GM19455 (cell line): ENCODE measurements around the gene MATN1.
"Not testable (repeated sequence)": the region's sequence is repeated elsewhere in the genome, so short reads cannot be mapped to it uniquely, and the experiment has no call there.

Source experiments
- ATAC-seq: cut with Tn5 transposase; IDR thresholded peaks from one replicate; pipeline ENCODE4 v1.9.1; 2021; ENCODE audit not compliant: unreplicated experiment

Gene MATN1, protein sequence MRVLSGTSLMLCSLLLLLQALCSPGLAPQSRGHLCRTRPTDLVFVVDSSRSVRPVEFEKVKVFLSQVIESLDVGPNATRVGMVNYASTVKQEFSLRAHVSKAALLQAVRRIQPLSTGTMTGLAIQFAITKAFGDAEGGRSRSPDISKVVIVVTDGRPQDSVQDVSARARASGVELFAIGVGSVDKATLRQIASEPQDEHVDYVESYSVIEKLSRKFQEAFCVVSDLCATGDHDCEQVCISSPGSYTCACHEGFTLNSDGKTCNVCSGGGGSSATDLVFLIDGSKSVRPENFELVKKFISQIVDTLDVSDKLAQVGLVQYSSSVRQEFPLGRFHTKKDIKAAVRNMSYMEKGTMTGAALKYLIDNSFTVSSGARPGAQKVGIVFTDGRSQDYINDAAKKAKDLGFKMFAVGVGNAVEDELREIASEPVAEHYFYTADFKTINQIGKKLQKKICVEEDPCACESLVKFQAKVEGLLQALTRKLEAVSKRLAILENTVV

DNA sequence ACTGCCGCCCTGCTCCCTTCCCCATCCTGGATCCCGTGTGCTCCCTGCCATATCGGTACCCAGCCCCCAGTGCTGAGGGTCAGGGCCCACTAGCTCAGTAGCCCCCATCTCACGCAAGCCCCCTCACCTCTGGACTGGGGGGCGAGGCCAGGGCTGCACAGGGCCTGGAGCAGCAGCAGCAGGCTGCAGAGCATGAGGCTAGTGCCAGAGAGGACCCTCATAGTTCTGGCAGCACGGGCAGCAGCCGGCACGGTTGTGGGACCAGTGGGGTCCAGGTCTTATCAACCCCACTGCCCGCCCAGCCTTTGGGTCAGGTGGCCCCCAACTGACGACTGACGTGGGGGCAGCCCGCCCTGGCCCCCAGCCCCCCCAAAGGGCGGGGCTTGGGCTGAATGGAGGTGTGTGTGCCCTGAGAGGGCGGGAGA lies at the start of gene MATN1:
Gene MATN1, minus strand, starts transcription at position 255 of the 425 bp plus-strand sequence. Its CDS starts 34 bp downstream, at position 221.
- no peak for ATAC-seq

DNA sequence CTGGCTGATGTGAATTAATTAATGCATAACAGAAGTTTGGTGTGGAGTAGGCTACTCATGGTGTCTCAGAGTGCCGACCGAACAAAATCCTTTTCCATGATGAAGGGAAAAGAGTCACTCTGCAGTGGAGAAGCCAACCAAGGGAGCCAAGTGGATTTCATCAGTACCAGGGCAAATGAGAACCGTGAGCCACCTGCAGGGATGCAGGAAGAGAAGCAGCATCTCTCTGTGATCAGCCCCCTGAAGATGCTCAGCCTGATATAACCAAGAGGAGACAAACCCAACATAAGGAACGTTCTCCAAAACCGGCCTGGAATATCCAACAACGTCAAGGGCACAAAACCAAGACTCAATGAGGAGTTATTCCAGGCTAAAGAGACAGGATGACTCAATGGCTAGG lies 47.6 kb upstream of the MATN1 start:
- no peak for ATAC-seq

DNA sequence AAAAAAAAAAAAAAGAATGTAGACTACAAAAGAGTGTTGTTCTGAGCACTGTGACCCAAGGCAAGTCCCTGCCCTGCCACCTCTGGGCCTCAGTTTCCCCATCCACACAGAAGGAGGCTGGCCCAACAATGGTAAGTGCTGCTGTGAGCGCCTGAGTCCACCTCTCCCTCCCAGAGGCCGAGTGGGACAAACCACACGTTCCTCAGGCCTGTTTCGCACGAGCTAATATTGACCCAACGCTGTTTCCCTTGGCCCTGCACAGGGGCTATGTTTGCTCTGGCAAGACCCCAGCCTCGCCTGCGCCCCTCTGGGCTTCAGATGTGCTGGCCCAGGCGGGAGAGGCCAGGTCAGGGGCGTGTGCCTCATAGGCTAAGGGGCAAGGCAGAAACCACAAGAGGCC lies 46.8 kb upstream of the MATN1 start:
- no peak for ATAC-seq

DNA sequence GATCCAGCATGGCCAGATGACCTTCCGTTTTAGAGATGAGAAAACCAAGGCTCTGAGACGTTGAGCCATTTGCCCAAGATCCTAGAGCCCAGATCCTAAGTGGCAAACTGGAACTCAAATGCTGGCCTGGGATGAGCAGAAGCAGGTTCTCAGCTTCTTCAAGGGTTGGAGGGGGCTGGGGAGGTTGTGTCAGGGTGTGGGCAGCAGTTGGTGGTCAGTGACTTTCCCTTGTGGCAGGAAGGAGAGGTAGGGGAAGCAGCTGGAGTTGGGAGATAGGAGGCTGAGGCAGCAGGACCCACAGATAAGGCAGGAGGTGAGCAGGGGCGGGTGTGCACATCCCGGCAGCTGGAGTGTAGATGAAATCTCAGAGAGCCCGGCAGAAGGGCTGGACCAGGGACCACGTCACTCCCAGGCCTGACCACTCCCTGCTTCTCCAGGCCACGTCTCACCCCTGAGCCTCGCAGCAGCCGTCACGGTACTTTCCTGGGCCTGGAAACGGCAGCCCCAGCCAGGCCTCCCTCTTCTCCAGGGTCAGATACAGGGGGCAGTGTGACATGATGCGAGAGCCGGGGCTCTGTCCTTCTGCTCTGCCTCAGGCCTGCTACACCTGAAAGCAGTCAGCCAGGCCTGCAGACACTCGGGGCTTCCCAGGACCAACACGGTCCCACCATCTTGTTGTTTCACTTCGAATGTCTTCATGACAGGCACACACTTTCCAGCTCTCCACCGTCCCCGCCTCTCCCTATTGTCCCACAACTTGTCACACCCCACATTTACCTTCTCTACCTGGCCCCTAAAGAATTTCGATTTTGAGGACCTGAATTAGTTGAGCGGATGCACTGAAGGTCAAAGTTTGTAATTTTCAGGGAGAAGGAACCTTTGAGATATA lies 45.7 kb upstream of the MATN1 start:
- no peak for ATAC-seq

DNA sequence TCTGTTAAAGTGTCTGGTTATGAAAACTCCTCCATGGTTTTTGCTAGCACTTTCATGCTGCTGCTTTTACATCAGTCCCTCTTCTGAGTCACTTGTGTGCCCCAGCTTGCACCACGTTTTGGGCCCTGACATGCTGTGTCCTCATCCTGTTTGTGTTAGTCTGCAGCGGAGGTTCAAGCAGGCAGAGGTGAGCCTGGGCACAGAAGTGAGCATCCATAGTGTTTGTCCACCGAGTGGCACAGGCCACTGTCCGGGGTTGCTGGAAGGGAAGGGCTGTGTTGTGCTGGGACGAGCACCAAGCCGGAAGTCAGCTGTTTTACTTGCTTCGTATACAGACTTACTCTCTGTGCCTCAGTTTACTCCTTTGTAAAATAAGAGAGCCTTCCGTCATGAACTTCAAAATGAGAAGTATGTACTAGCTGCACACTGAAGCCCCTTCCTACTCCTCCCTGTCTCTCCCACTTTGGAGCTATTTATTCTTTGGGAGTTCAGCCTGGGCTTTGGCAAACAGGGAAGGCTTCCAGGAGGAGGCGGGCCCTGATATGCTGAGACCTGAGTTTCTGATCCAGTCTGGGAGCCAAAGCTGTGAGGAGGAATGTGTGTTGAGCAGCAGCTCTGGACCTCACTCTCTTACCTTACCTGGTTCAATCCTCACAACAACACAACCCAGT lies 44.9 kb upstream of the MATN1 start:
- no peak for ATAC-seq

DNA sequence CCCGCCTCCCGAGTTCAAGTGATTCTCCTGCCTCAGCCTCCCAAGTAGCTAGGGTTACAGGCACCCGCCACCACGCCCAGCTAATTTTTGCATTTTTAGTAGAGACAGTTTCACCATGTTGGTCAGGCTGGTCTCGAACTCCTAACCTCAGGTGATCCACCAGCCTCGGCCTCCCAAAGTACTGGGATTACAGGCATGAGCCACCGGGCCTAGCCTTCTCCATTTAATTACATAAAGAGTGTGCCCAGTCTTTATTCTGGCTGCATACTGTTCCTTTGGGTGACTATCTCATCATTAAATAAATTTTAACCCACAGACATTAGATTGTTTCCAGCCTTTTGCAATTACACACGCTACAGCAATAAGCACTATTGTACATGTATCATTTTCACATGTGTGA lies 43.6 kb upstream of the MATN1 start:
- ATAC-seq: not testable (repeated sequence)

DNA sequence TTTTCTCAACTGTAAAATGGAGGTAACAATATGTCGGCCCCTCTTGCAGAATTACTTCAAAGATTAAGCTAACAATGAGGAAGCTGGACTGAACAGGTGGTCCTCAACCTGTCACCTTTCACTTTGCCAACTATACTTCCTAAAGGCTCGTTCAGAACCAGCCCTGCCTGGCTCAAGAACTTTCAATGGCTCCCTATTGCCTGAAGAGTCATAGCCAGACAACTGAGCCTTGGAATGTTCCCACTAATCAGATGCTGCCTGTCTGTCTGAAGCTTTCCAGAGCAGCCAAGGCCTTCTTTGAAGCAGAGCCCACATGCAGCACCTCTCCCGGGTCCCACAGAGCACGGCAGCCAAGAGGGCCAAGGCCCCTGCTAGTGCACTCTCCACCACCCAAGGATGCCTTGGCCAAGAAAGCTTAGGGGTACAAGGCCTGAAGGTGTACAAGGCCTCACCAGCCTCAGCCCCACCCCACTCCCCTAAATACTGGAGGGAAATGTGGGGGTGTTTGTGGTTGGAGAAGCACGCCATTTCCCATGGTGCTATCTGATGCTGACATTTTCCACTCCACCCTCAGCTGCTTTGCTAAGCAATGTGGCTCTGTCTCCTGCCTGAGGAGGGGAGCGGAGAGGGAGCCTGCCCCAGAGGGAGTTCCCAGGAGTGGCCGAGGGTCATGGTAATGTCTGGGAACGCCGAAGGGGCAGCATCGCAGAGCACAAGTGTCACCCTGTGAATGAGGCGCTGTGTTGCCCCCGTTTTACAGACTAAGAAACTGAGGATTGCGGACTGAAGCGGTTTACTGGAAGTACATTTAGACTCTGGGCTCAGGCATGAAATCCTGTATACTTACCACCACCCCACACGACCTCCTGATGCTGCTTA lies 42.4 kb upstream of the MATN1 start:
- no peak for ATAC-seq

DNA sequence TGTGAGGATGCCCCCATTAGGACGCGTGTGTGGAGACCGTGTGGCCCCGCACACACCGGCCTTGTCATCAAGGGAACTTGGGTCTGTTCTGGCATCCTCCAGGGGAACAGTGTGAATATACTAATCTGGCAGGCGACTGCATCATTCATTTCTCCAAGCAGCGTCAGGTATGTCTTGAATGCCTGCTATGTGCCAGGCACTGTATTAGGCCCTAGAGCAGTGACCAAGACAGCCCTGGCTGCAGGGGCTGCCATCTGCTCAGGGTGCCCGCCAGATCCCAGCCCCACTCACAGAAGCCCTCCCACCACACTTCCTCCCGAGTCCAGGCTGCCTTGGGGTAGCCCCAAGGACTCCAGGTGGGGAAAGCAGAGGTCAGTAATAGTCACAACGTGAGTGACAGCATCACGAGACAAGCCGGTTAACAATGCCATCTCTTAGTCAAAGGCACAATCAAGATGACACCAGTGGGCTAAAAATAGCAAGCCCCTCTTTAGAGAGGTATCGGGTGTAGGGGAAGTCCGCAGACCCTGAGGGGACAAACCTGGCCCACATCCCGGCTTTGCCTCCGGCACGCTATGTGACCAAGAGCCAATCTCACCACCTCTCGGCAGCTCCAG lies 41.7 kb upstream of the MATN1 start:
- ATAC-seq: no peak

DNA sequence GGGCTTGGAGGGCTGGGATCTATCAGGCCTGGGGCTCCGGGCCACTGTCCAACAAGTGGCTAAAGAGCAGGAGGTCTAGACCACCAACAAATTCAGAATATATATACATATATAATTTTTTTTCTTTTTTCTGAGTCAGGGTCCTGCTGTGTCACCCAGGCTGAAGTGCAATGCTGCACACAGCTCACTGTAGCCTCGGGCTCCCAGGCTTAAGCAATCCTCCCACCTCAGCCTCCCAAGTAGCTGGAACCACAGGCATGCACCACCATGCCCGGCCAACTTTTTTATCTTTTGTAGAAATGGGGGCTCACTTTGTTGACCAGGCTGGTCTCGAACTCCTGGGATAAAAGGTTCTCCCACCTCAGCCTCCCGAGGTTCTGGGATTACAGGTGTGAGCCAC lies 41.0 kb upstream of the MATN1 start:
- no peak for ATAC-seq

DNA sequence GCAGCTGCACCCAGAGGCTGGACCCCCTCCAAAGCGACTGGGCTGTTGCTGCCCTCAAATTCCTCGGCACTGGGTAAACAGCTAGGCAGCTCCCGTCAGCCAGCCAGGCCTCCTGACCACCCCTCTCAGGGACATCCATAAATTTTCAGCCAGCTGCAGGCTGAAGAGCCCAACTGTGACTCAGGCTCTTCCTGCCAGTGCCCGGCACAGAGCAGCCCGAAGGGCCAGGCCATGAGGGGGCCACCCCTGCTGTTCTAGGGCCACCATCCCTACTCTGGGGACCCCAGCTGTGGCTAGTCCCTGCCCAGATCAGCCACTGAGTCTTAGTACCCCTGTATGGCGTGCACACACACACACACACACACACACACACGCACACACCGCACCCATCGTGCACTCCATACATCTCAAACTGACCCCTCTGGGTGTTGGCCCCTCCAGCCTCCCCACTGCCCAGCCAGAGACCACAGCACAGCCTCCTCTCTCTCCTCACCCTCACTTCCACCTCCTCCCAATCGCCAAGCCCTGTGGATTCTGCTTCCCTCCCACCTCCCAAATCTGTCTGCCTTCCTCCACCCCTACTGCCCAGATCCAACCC lies 40.4 kb upstream of the MATN1 start:
- no peak for ATAC-seq

DNA sequence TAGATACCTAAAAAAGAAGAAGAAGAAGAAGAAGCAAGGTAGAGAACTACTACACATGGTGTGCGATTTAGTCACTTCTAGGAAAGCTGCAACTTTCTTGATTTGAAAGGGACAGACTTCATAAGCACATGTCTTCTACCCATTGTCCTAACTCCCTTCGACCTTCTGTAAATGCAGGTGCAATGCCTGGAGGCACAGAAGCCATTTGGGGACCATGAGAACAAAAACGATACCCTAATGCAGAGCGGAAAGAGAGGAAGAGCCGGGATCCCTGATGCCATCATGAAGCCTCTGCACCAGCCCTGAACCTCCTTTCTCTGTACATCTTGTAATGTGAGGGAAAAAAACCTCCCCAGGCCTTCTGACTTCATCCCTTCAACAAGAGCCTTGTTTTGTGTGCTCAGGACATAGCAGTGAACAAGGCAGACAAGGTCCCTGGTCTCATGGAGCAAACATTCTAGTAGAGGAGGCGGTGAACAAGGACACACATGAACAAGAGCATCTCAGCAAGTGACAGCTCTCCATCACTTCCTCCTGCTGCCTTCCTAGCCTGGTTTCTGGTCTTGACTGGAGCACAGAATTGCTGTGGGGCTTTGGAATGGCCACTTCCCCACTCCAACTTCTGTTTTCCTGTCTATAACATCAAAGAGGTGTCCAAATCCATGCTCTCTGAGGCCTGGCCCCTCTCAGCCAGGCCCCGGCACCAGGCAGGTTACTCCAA lies 39.7 kb upstream of the MATN1 start:
- no peak for ATAC-seq

DNA sequence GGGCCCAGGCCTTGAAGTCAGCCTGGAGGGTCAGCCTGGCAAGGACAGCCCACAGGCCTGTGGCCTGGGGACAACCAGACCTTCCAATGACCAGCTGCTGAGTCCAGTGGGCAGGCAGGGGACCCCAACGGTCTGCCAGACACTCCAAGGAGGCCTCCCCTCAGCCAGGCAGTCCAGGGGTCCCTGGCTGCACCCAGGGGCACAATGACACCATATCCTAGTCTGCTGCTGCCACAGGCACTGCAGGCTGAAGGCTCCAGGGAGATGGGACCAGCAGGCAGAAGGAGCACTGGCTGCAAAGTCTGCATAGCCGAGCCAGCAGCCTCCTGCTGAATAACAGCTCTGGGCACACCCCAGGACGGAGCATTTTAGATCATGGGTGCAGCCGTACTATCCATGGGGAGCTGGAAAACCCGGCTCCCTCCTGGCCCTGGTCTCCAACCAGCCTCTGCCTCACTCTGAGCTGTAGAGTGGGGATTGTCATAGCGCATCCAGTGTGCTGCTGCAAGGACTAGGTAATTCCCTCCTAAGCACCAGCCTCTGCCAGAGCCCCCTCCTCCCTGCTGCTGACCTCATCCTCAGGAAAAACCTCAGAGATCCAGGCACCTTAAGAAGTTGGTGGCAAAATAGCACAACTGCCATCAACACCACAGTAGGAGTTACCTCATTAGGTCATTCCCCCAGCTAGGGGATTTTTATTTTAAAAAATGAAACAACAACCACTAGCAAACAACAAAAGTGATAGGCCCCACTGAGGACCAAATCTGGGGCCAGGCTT lies 39.0 kb upstream of the MATN1 start:
- no peak for ATAC-seq

DNA sequence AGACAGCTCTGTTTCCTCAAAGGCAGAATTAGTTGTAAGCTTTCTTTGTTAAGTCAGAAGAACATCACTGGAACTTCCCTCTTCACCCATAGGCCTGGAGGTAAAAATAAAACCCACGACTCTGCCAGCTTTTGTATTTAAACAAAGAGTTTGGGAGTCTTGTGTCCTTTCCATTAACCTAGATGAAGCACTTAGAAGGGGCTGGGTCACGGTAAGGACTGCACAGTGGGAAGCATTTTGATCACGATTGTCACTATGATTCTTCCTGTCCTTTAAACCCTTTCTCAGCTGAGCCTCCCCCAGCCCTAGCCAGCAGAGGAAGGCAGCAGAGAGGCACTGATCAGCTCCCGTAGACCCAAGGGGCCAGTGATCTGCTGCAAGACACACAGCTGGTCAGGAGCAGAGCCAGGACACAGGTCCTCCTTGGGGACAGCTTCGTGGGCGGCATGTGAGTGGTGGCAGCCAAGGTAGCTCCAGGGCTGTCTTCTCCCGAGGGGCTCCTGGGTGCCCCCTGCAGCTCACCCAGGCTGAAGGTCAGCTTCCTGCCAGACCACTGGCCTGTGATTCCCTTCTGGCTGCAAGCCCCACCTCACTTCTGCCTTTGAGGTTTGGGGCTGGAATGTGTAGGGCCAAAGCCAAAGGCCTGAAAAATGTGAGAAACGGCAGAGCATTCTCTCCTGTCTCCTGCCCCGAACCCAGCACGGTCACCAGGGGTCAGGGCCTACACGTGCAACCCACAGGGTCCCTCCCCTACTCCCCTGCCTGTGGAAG lies 38.2 kb upstream of the MATN1 start:
- ATAC-seq: no peak

DNA sequence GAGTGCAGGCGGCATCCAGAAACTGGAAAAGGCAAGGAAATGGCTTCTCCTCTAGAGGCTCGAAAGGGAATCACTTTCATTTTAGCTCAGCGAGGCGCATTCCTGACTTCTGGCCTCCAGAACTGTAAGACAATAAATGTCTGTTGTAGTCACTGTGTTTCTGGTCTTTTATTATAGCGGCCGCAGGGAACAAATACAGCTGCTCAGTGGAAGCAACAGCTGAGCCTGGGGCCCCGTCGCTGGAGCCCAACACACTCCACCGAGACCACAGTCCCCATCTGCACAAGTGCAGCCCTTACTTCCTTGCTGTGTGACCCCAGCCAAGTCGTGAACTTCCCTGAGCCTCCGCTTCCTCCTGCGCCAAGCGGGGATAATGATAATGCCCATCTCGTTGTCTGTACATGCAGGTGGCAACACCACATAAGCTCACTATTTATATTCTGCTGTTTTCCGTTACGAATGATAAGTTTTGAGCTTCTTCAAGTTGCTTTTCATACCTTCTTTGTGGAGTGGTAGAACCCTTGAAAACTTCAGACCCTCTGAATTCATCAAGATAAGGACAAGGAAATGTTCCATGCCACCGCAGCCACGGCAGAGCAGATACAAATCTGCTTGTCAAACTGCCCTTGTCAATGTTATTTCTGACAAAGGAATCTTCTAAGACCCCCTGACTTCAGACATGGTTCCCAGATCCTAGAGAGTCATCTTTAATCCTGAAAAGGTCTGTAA lies 37.4 kb upstream of the MATN1 start:
- no peak for ATAC-seq

DNA sequence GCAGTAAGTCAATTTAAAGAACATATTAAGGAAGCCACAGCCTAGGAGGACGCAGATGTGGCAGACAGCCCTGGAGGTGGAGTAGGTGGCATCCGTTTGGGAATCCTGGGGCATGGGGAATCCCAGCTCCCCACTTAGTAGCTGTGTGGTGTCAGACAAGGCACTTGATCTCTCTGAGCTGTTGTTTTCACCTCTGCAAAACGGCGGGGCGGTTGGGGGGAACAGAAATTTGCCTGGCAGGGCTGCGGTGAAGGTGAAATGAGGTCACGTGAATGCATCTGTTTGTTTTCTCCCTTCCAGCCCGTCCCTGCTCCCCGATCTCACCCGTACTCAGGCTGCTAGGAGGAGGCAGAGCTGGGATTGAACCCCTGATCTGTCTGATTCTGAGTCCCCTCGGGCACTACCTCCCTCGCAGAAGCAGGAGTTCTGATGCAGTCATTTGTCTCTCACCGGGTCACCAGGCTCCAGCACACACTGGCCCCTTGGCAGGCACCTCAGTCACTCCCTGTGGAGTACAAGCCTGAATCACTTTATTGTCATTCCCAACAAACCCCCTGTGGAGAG lies 36.4 kb upstream of the MATN1 start:
- ATAC-seq: no peak

DNA sequence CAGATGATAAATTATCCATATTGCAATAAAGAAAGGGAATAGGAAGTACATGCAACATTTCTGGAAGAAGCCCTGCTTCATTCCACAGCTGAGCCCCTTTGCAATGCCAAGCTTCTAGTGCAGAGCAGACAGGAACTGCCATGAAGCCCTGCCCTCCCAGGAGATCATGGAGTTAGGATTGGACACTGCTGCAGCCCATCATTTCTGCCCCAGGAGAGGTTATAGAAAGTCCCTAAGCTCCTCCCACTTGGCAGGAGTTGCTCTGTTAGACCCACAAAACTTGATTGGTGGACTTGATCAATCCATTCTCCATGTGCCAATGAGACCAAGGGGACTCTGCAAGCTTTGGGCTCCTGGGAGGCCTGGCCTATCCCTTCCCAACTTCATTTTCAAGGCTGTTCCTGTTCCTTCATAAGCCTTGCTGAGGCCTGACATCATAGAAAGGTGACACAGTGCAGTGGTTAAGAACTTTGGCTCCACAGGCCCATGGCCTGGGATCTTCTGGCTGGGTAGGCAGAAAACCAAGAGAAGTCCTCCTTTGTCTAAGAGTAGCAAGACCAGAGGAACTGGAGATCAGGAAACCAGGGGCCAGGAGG lies 35.5 kb upstream of the MATN1 start:
- no peak for ATAC-seq
